Activated naive CD4-positive, alpha-beta T cell treated with anti-CD3 and anti-CD28 coated beads, Interleukin-2, amount 10 ng/mL, durations not matched to agents 7 days and 5 days (primary cell): ENCODE data around the gene GM2A.

Source experiments
- CTCF ChIA-PET: fragments of 350-600 bp; sonication (Branson Sonifier 250); formaldehyde crosslinking; loops from one replicate; lab custom pipeline; 2021; ENCODE audit warnings: antibody characterized with exemption; lab: Charles Lee
- DNase-seq: peaks from one replicate; pipeline ENCODE4 v3.0.0-alpha.2; 2020
- H3K27ac Mint-ChIP-seq: one replicate; pipeline ENCODE4 v1.8.0; 2021; ENCODE audit warnings: mild to moderate bottlenecking, moderate library complexity, mixed read lengths
- H3K27me3 Mint-ChIP-seq: one replicate; pipeline ENCODE4 v1.8.0; 2021; ENCODE audit warnings: mild to moderate bottlenecking, mixed read lengths
- H3K36me3 Mint-ChIP-seq: one replicate; pipeline ENCODE4 v1.8.0; 2021; ENCODE audit warnings: mixed read lengths
- H3K4me1 Mint-ChIP-seq: one replicate; pipeline ENCODE4 v1.8.0; 2021; ENCODE audit warnings: mixed read lengths
- H3K4me3 Mint-ChIP-seq: one replicate; pipeline ENCODE4 v1.8.0; 2021; ENCODE audit warnings: mild to moderate bottlenecking, moderate library complexity, mixed read lengths
- H3K9me3 Mint-ChIP-seq: one replicate; pipeline ENCODE4 v1.8.0; 2021; ENCODE audit warnings: mixed read lengths

GM2A gene

DNA sequence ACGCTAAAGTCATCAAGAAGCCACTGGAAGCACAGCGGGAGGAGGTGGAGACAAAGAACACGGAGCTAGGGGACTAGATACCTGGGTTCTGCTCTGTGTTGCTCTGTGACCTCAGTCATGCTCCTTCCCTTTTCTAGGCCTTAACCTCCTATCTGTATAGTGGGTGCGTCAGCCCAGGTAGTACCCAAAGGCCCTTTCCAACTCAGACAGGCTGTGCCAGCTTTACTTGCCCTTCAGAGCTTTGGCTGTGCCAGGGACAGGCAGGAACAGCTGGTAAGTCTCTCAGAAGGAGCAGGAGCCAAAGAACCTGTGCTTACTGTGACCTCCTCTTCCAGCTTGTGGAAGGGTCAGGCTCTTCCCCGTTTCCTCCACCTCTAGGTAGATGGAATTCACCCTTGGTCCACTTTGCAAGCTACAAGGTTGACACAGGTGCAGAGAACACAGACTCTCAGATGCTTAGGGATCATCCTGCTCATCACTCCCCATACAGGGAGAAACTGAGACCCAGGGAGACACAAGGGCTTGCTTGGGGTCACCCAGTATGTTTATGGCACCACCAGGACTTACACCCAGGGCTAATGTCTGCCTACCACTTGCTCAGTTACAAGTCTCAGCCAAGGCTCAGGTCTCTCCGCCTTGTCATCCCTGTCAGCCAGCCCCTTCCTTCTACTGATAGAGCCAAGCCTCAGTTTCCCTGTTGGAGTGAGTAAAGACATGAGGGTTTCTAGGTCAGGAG is 30.8 kb upstream of the GM2A start:
- Mint-ChIP-seq H3K4me1 (peaks cover 75% of the 10 kb centered on the region), H3K4me3 (peak overlapping the region; percentile 85), H3K27ac (peak overlapping the region; percentile 88), H3K36me3 (peaks cover 46% of the 10 kb centered on the region), H3K9me3 (no peaks in the 10 kb centered on the region), H3K27me3 (no peaks in the 10 kb centered on the region)
- CTCF ChIA-PET = interaction anchor here (0.9 to 3.4 kb wide), 7 partner anchors 9 to 174 kb away, joined by 3 to 33 read pairs (median 3); partner anchors contain the start of gene GM2A
- no peak for DNase-seq

DNA sequence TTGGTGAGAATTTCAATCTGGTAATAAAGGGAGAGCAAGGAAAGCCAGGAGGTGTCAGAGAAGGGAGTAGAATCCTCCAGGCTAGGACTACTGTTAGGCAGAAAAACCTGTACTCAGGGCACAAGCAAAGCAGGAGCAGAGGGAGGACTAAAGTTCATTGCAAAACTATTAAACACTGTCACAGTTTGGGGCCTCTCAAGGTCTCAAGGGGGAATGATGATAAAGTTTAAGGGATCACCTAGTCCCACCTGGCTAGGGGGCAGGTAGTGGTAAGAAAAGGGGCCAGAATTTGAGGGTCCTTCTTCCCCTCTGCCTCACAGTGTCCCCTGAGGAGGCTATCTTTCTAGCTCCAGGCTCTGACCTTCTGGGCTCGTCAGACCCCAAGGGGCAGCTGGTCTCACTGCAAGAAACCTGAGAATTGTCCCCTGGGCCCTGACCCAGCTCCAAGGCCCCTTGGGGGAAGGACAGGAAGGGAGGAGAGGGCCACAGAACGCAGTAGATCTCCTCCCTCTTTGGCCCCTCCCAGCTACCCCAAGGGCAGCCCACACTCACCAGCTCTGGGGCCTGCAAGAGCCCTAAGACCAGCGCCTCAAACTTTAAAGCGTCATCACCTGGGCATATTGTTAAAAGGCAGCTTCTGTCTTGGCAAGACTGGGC is 30.1 kb upstream of the GM2A start:
- peak overlapping the region; percentile 85 for H3K4me3 Mint-ChIP-seq
- H3K9me3 Mint-ChIP-seq = no peaks in the 10 kb centered on the region
- no peaks in the 10 kb centered on the region for H3K27me3 Mint-ChIP-seq
- peak overlapping the region; percentile 88 for H3K27ac Mint-ChIP-seq
- peak; percentile 74 for DNase-seq
- H3K4me1 Mint-ChIP-seq = peaks cover 68% of the 10 kb centered on the region
- peaks cover 39% of the 10 kb centered on the region for H3K36me3 Mint-ChIP-seq
- CTCF ChIA-PET = interaction anchor here (0.9 to 3.4 kb wide), 12 partner anchors 9 to 175 kb away, joined by 3 to 33 read pairs (median 4); partner anchors contain the start of gene GM2A

DNA sequence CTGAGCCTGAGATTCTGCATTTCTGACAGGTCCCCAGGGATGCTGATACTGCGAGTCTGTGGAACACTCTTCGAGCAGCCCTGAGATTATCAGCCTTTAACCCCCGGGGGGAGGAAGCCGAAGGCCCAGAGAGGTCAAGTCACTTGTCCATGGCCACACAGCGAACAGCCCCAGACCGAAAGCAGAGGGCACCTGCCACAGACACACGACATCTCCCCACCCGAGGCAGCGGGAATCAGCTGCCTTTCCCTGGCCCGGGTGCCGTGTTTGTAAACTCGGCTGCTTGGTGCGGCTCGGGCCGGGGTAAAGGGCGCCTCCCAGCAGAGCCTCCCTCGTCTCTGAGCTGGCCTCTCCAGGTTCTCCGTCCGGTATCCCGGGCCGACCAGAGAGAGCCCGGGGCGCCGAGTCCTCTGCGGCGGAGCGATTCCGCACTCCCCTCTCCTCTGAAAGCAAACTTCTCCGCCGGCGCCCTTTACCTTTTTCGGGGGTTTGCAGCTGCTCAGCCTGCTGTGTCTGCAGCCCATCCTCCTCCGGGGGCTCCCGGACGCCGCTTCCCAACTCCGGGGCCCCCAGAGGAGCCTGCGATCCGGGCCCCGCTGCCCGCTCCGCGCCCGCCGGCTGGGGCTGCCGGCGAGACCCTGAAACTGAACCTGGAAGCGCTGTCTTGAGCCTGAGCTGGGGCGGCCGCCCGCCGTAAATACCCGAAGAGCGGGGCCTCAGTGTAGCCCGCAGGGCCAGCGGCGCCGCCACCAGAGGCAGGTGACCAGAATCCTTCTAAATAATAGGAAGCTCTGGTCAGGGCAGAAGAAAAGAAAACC is 29.3 kb upstream of the GM2A start, which contains the start of gene CCDC69:
CCDC69 (minus strand) TSS at position 646 of the 818 bp plus-strand sequence; CDS start at position 524, 122 bp downstream.
- no peaks in the 10 kb centered on the region for H3K27me3 Mint-ChIP-seq
- H3K9me3 Mint-ChIP-seq = no peaks in the 10 kb centered on the region
- H3K4me3 Mint-ChIP-seq = peak within 1 kb of the TSS; percentile 85
- peak; percentile 69 for DNase-seq
- peak within 1 kb of the TSS; percentile 88 for H3K27ac Mint-ChIP-seq
- CTCF ChIA-PET = interaction anchor here (0.6 to 3.4 kb wide), 17 partner anchors 10 to 176 kb away, joined by 3 to 33 read pairs (median 3); partner anchors contain the start of gene GM2A
- peaks cover 33% of the 10 kb centered on the region for H3K36me3 Mint-ChIP-seq
- H3K4me1 Mint-ChIP-seq = peaks cover 61% of the 10 kb centered on the region

GRCh38 chr5:151224372-151224771 is 28.6 kb upstream of the GM2A start:
- CTCF ChIA-PET = interaction anchor here (0.7 to 3.4 kb wide), 10 partner anchors 9 to 111 kb away, joined by 3 to 33 read pairs (median 4); partner anchors contain the start of gene GM2A
- Mint-ChIP-seq H3K4me1 (peaks cover 54% of the 10 kb centered on the region), H3K36me3 (peaks cover 26% of the 10 kb centered on the region), H3K9me3 (no peaks in the 10 kb centered on the region), H3K4me3 (peak overlapping the region; percentile 85), H3K27ac (peak overlapping the region; percentile 88), H3K27me3 (no peaks in the 10 kb centered on the region)
- no peak for DNase-seq

DNA sequence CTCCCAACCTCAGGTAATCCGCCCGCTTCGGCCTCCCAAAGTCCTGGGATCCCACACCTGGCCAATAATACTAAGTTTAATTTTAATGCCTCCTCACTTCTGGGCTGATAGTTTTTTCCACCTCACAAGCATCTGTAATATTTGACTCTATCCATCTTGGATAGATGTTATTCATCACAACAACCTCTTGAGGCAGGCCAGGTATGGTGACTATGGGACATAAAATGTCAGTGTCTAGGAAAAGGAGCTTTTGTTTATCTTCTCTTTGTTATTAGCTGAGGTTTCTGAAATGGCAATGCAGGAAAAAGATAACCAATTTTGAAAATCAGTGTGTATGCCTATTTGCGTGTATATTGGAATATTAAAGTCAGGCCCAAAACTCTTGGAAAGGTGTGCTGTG is 27.9 kb upstream of the GM2A start:
- Mint-ChIP-seq H3K27ac (peak overlapping the region; percentile 15), H3K36me3 (peaks cover 21% of the 10 kb centered on the region), H3K9me3 (no peaks in the 10 kb centered on the region), H3K4me1 (peaks cover 47% of the 10 kb centered on the region), H3K27me3 (peaks cover 3% of the 10 kb centered on the region), H3K4me3 (peak overlapping the region; percentile 44)
- DNase-seq = no peak
- CTCF ChIA-PET = interaction anchor here (0.7 to 1.3 kb wide), 6 partner anchors 10 to 79 kb away, joined by 3 to 4 read pairs (median 3); partner anchors contain the start of gene GM2A

GRCh38 chr5:151225475-151225874 is 27.5 kb upstream of the GM2A start:
- no peak overlapping the region for H3K27ac Mint-ChIP-seq

DNA sequence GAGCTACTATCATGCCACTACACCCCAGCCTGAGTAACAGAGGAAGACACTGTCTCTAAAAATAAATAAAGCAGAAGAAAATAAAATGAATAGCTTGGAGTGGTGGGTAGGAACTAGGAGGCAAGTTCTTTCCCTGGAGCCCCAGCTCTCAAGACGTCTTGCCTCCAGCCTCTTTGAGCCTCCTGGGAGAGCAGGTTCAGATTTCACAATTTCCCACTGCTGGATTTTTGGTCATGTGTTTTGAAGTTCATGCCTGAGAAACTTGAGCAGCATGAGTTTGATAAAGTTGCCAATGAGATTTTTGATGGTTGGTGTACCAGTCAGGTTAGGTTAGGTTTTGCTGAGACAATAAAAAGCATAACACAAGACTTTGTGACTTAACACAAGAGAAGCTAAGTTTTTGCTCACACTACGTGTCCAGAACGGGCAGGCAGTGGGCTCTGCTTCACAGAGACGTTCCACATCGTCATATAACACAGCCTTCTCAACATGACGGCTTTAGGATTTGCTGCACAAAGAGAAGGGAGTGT is 25.0 kb upstream of the GM2A start:
- no peak overlapping the region for H3K4me3 Mint-ChIP-seq

More at GRCh38 chr5:151225475-151225874, 27.5 kb upstream of the GM2A start:
- Mint-ChIP-seq H3K27me3 (peaks cover 4% of the 10 kb centered on the region), H3K36me3 (peaks cover 18% of the 10 kb centered on the region), H3K9me3 (no peaks in the 10 kb centered on the region), H3K4me3 (no peak overlapping the region), H3K4me1 (peaks cover 42% of the 10 kb centered on the region)
- no peak for DNase-seq
- CTCF ChIA-PET = interaction anchor here (0.7 to 1.3 kb wide), 6 partner anchors 9 to 79 kb away, joined by 3 to 4 read pairs (median 3); partner anchors contain the start of gene GM2A

DNA sequence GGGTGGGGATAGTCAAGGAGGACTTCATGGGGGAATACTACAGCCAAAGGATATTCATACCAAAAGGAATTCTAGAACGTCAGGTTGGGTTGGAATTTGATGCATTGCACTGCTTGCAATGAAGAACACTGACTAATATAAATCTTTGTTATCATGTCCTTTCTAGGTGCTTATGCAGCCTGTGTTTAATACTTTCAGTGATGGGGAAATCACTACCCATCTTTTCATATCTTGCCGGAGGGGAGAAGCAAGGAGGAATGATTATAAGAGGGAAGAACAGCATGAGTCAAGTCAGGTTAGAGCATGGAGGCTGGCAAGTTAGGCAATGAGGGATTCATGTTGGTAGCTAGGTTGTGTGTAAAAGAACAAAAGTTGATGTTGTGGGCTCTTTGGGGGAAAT is 24.0 kb upstream of the GM2A start:
- Mint-ChIP-seq H3K36me3 (no peaks in the 10 kb centered on the region), H3K27me3 (peaks cover 4% of the 10 kb centered on the region), H3K9me3 (no peaks in the 10 kb centered on the region), H3K27ac (no peak overlapping the region), H3K4me3 (no peak overlapping the region), H3K4me1 (peaks cover 15% of the 10 kb centered on the region)
- CTCF ChIA-PET = interaction anchor here (1.2 kb wide), 2 partner anchors 103 to 113 kb away, joined by 3 to 6 read pairs; no protein-coding TSS in a partner anchor
- no peak for DNase-seq

More for the DNA sequence above, 25.0 kb upstream of the GM2A start:
- Mint-ChIP-seq H3K36me3 (peaks cover under 1% of the 10 kb centered on the region), H3K9me3 (no peaks in the 10 kb centered on the region), H3K27ac (no peak overlapping the region), H3K27me3 (peaks cover 4% of the 10 kb centered on the region), H3K4me1 (peaks cover 17% of the 10 kb centered on the region)
- DNase-seq = no peak
- CTCF ChIA-PET = interaction anchor here (1.2 kb wide), 2 partner anchors 63 to 112 kb away, joined by 3 to 5 read pairs; no protein-coding TSS in a partner anchor

- no peak for DNase-seq
- Mint-ChIP-seq H3K4me3 (no peak overlapping the region), H3K36me3 (no peaks in the 10 kb centered on the region), H3K27me3 (peaks cover 4% of the 10 kb centered on the region), H3K9me3 (no peaks in the 10 kb centered on the region), H3K27ac (peak overlapping the region; percentile 58), H3K4me1 (peaks cover 15% of the 10 kb centered on the region)
- CTCF ChIA-PET = interaction anchor here (1.2 kb wide), 1 partner anchor 104 kb away, joined by 6 read pairs; no protein-coding TSS in a partner anchor
Measured at GRCh38 chr5:151230048-151230680, 22.8 kb upstream of the GM2A start.

DNA sequence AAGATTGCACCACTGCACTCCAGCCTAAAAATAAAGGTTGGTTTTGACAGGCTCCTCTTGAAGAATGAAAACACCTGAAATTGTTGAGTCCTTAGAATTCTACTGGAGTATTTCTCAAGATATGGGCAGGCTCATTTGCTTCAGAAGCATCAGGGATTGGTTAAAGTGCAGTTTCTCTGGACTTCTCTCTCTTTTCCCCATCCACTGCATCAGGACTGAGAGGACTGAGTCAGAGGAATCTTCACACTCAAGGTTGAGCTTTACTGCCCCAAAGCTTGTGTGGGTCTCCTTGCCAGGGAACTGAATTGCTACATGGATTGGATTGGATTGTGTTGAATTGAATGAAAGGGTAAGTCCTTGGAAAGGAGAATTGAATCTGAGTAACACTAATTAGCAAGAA is 21.6 kb upstream of the GM2A start:
- no peaks in the 10 kb centered on the region for H3K9me3 Mint-ChIP-seq
- H3K36me3 Mint-ChIP-seq = no peaks in the 10 kb centered on the region
- DNase-seq = no peak
- CTCF ChIA-PET = no interaction called here
- no peak overlapping the region for H3K27ac Mint-ChIP-seq
- H3K4me1 Mint-ChIP-seq = peaks cover 17% of the 10 kb centered on the region
- H3K4me3 Mint-ChIP-seq = no peak overlapping the region
- peaks cover 4% of the 10 kb centered on the region for H3K27me3 Mint-ChIP-seq

GRCh38 chr5:151233616-151234085 is 19.3 kb upstream of the GM2A start:
- Mint-ChIP-seq H3K4me3 (no peak overlapping the region), H3K9me3 (no peaks in the 10 kb centered on the region), H3K27ac (no peak overlapping the region), H3K27me3 (peaks cover 4% of the 10 kb centered on the region), H3K36me3 (no peaks in the 10 kb centered on the region), H3K4me1 (peaks cover 17% of the 10 kb centered on the region)
- DNase-seq = no peak
- CTCF ChIA-PET = interaction anchor here (1.1 to 1.2 kb wide), 2 partner anchors 10 to 20 kb away, joined by 4 read pairs; partner anchors contain the start of gene CCDC69

DNA sequence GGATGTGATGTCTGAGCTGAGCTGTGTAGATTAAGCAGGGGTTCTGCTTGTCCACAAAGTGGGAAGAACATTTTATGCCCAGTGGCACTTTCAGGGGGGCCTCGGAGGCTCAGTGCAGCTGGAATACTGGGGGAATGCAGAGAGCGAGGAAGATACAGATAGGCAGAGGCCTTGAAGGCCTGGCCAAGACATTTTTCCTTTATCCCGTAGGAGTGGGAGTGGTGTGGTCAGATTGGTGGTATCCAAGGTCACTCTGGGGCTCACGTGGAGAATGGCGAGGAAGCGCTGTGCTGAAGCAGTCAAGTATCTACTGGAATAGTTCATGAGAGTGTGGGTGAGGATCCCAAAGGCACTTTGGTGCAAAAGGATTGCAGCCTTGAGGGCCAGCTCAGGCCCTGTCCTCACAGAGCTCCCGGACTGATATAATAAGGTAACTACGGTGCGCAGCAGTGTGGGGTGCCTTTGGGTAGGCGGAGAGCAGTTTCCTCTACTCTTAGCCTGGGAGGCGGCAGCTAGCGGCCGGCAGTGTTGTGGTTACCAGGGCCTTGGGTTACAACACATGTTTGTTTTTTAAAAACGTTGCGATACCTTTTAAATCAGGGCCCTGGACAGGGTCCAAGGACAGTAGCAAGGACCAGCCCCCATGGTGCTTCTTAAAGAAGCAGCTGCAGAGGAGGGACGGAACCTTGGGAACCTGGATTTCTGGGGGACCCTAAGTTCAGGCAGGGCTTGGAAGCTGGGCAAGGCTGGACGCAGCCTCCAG is 18.3 kb upstream of the GM2A start:
- Mint-ChIP-seq H3K9me3 (no peaks in the 10 kb centered on the region), H3K36me3 (no peaks in the 10 kb centered on the region), H3K4me1 (peaks cover 20% of the 10 kb centered on the region), H3K4me3 (no peak overlapping the region), H3K27me3 (peaks cover 4% of the 10 kb centered on the region), H3K27ac (no peak overlapping the region)
- DNase-seq = peak; percentile 44
- CTCF ChIA-PET = interaction anchor here (0.9 to 1.9 kb wide), 6 partner anchors 10 to 183 kb away, joined by 3 to 9 read pairs (median 4); partner anchors contain the start of gene CCDC69
